22Rv1 (cell line): ENCODE data around the gene TTC33.

Experiments
- ZFX ChIP-seq: fragments of 450-650 bp; IDR thresholded peaks from 2 replicates; pipeline ENCODE4 v1.6.1; 2017; ENCODE audit warnings: antibody characterized with exemption, borderline replicate concordance
- TF ChIP-seq, protein P1 (sequence below): fragments of 450-650 bp; IDR thresholded peaks from 2 replicates; pipeline ENCODE4 v1.5.1; 2017; ENCODE audit warnings: mild to moderate bottlenecking

DNA sequence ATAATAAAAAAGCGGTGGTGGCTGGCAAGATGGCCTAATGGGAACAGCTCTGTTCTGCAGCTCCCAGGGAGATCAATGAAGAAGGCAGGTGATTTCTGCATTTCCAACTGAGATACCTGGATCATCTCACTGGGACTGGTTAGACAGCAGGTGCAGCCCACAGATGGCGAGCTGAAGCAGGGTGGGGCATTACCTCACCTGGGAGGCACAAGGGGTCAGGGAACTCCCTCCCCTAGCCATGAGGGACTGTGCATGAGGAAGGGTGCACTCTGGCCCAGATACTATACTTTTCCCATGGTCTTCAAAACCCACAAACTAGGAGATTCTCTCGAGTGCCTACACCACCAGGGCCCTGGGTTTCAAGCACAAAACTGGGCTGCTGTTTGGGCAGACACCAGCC lies 121.6 kb downstream of the TTC33 start:
- TF ChIP-seq, protein P1, sequence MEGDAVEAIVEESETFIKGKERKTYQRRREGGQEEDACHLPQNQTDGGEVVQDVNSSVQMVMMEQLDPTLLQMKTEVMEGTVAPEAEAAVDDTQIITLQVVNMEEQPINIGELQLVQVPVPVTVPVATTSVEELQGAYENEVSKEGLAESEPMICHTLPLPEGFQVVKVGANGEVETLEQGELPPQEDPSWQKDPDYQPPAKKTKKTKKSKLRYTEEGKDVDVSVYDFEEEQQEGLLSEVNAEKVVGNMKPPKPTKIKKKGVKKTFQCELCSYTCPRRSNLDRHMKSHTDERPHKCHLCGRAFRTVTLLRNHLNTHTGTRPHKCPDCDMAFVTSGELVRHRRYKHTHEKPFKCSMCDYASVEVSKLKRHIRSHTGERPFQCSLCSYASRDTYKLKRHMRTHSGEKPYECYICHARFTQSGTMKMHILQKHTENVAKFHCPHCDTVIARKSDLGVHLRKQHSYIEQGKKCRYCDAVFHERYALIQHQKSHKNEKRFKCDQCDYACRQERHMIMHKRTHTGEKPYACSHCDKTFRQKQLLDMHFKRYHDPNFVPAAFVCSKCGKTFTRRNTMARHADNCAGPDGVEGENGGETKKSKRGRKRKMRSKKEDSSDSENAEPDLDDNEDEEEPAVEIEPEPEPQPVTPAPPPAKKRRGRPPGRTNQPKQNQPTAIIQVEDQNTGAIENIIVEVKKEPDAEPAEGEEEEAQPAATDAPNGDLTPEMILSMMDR, result no peak
- TF ChIP-seq ZFX, result no peak
